HG03175 (cell line): ENCODE results near the gene GNLY.

Source experiments
- ATAC-seq: cut with Tn5 transposase; IDR thresholded peaks from one replicate; pipeline ENCODE4 v1.9.1; 2021; ENCODE audit warnings: mild to moderate bottlenecking, moderate library complexity; ENCODE audit not compliant: unreplicated experiment

GNLY gene

DNA sequence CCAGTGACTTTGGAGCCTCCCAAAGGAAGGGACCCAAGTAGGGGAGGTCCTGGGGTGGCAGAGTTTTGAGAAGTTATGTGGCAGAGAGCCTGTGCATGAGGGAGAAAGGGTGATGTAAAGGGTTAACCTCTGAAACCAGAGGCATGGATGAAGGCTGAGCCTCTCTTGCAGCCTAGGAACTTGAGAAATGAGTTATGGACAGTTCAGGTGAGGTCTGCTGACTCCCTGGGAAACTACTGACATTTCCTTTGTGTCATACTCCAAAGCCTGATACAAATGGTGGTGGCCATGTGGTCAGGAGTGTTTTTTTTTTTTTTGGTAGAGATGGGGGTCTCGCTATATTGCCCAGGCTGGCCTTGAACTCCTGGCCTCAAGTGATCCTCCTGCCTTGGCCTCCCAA is 12.4 kb upstream of the GNLY start:
- ATAC-seq = no peak

DNA sequence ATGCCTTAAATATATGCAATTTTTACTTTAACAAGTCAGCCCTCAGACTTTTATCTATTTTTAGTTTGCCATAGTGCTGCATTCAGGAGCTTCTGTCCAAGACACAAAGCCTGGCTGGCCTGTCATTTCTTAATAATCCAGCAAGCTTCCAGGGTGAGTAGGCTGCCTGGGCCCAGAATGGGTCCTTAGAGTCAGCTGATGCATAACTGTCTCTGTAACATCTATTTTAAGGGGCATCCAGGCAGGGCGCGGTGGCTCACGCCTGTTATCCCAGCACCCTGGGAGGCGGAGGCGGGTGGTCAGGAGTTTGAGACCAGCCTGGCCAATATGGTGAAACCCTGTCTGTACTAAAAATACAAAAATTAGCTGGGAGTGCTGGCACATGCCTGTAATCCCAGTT is 11.8 kb upstream of the GNLY start:
- no peak for ATAC-seq

DNA sequence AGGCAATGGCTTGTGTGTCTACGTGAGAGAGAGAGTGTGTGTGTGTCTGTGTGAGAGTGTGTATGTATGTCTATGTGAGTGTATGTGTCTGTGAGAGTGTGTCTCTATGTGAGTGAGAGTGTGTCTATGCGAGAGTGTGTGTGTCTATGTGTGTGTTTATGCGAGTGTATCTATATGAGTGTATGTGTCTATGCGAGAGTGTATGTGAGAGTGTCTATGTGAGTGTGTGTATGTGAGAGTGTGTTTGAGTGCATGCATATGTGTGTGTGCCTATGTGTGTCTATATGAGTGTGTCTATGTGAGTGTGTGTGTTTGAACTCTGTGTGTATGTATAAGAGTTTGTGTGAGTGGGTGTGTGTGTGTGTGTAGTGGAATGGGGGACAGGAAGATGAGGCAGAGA is 9.8 kb upstream of the GNLY start:
- peak; percentile 9 for ATAC-seq

DNA sequence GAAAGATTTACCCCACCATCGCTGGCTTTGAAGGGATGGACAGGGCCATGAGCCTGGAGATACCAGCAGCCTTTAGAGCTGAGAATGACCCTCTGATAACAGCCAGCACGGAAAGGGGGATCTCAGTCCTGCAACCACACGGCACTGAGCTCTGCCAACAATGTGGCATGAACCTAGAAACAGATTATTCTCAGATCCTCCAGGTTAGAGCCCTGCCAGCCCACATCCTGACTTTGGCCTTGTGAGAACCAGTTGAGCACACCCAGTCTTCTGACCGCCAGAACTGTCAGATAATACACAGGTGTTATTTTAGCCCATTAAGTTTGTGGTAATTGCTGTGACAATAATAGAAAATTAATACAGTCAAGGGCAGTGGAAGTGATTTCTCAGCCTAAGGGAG is 9.4 kb upstream of the GNLY start:
- peak; percentile 70 for ATAC-seq

DNA sequence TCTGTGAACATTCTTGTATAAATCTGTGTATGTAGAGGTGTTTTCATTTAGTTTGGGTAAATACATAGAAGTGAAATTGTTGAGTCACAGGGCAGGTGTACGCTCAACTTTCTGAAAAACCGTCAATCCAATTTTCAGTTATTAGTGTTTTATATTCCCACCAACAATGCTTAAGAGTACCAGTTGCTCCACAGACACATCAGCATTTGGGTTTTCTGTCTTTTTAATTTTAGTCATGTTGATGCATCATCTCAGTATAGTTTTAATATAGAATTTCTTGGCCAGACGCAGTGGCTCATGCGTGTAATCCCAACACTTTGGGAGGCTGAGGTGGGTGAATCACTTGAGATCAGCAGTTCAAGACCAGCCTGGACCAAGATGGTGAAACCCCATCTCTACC is 3.2 kb upstream of the GNLY start:
- no peak for ATAC-seq

DNA sequence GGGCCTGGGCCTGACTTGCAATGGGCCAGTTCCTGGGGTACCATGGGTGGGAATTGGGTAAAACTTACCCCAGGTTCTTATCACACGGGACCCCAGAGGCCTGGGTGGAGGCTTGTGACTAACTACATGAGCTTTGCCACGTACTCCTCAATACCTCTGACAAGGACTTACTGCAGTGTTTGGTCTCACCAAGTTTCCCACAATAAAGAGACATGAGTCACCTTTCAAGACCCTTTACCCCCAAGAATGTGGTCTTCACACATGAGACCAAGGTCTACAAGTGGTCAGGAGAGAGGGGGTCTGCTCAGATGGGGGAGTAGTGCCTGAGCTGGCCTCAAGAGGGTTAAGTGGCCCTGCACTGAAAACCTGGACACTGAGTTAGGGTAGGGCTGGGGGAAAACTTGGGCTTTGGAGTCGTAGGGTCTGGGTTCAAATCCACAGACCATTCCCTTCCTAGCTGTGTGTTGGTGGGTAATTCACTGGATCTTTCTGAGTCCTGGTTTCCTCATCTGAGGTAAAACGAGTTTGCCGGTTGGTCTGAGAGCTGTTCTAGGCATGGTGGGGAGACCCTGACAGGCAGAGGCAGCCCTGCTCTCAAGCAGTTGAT is 2.0 kb upstream of the GNLY start:
- ATAC-seq = no peak

DNA sequence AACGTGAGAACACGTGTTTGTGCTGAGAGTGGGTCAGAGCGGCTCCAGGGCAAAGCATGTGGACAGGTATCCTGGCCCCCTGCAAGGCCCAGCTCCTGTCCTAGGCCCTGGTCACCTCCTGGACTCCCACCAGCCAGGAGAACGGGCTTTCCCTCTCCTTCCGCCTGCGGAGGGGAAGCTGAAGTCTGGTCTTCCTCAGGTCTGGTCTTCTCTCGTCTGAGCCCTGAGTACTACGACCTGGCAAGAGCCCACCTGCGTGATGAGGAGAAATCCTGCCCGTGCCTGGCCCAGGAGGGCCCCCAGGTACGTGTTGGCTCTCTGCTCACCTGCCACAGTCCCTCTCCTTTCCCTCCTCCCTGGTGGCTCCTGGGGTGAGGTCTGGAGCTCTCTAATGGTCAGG is 963 bp downstream of the GNLY start:
- ATAC-seq = no peak

DNA sequence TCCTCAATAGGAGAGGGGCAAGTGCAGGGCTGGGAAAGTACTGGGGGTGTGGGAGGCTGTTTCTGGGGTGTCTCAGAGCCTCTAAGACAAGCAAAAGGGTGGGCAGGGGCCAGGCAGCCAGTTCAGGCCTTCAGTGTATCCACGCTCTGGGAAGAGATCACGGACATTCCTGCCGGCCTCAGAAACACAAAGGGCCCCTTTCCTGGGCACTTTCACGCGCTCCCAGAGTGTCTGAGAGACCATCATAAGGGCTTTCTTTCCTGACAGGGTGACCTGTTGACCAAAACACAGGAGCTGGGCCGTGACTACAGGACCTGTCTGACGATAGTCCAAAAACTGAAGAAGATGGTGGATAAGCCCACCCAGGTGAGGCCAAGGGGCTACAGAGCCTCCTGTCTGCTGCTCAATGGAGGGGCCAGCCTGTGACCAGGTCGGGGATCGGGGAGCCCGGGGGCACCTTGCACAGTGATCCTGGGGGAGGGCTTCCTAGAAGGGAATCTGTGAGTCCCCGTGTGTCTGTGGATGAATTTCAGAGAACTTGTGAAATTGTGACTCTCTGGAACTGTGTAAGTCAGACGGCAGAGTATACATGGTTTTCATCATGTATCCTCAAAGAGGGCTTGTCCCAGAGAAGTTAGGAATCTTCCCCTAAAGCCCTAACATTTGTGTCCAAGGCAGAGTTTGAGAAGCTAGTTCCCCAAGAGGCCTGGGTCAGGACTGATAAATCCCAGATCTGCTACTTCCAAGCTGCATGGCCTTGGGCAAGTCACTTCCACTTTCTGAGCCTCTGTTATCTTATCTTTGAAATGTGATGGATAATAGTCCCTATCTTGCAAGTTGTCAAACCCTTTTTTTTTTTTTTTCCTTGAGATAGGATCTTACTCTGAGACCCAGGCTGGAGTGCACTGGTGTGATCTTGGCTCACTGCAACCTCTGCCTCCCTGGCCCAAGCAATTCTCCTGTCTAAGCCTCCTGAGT is 1.8 kb downstream of the GNLY start:
- ATAC-seq = no peak

DNA sequence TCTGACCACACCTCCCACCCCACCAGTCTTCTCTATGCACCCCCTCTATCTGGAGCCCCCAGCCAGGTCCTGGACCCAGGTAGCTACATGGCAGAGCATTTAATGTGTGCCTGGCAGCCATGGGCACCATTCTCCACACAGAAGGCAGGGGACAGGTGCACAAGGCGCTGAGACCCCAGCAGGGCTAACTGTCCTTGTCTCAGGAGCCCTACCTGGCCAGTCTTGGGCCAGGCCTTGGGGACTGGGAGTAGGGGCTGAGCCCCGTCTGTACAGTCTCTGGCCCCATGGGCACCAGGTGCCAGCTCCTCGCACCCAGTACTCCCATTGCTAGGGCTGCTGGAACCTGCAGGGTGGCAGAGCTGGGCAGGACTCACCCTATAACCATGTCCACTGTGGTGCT is 2.9 kb downstream of the GNLY start:
- no peak for ATAC-seq

DNA sequence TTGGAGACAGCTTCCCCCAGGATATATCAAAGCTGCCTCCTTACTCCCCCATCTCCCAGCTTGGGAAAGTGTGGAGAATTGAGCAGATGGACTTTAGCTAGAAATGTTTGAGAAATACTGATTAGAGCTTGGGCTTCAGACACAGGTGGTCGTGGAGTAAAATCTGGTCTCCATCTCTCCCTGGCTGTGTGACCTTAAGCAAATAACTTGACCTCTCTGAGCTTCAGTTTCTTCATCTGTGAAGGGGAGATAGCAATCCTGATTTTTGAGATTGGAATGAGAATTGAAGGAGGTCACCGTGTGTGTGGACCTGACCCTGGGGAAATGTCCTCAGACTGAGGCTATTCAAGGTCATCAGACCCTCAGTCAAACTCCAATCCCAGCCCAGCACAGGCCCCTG is 3.6 kb downstream of the GNLY start:
- ATAC-seq = no peak

DNA sequence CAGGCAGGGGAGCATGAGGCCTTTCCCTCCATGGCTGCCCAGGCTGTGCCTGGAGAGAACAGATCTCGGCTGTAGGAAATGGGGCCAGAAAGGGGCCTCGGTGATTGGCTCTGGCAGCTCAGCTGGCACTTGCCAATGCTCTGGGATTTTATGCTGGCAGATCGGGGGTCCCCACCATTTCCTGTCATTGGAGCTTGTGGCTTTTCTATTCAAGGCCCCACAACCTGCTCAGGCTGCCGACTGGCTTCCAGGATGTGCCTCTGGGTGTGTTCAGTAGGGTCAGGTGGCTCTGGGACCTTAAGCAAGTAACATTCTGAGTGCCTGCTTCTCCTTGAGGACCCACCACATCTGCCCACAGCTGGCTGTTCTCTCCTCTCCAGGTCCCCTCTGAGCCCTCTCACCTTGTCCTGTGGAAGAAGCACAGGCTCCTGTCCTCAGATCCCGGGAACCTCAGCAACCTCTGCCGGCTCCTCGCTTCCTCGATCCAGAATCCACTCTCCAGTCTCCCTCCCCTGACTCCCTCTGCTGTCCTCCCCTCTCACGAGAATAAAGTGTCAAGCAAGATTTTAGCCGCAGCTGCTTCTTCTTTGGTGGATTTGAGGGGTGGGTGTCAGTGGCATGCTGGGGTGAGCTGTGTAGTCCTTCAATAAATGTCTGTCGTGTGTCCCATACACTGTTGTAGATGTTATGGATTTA is 4.2 kb downstream of the GNLY start:
- ATAC-seq = no peak

DNA sequence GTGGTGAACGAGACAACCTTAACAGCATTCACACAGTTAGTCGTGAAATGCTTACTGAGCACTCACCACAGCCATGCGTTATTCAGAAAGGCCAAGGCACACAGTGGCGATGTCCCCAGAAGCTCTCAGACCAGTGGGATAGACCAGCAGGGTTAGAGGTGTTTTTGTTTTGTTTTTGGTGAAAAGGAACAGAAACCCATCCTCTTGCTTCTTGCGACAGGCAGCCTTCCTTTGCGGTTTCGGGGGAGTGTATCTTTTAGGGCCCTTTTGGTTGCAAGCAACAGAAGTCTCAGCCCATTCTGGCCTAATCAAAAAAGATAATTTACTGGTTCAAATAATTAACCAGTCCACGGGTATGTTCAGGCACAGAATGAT is 4.7 kb downstream of the GNLY start:
- ATAC-seq = no peak

DNA sequence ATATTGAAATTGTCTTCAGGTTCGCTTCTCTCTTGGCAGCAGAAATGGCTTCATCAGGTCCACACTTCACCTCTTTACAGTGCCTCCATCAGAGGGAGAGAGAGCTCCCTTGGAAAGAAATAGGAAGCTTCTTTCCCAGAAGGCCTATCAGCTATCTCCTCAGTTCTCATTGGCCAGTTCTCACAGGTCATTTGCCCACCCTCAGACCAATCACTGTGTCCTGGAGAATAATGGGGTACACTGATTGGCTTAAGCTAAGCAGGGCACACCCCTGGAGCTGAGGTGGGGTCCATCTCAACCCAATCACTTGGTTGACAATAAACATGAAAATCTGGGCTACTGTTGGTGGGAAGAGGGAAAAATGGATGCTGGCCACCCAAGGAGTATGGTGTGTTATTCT is 5.2 kb downstream of the GNLY start:
- no peak for ATAC-seq

DNA sequence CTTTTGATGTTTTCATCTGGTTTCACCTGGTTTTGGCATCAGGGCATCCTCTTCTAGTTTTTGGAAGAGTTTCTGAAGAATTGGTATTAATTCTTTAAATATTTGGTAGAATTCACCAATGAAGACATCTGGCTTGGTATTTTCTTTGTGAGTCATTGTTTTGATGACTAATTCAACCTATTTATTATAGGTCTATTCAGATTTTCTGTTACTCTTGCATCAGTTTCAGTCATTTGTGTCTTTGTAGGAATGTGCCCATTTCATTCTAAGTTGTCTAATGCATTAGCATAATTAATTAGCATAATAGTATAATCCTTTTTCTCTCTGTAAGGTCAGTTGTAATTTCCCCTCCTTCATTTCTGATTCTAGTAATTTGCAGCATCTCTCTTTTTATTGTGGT is 8.0 kb downstream of the GNLY start:
- ATAC-seq = no peak

DNA sequence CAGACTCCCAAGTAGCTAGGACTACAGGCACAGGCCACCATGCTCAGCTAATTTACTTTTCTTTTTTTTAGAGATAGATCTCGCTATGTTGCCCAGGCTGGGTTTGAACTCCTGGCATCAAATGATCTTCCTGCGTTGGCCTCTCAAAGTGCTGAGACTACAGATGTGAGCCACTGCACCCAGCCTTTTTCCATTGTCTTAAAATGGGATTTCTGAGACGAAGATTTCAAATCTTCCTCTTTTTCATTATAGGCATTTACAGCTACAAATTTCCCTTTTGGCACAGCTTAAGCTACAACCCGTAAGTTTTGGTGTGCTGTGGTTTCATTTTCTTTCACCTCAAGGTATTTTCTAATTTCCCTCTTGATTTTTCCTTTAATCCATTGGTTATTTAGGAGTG is 8.6 kb downstream of the GNLY start:
- no peak for ATAC-seq

DNA sequence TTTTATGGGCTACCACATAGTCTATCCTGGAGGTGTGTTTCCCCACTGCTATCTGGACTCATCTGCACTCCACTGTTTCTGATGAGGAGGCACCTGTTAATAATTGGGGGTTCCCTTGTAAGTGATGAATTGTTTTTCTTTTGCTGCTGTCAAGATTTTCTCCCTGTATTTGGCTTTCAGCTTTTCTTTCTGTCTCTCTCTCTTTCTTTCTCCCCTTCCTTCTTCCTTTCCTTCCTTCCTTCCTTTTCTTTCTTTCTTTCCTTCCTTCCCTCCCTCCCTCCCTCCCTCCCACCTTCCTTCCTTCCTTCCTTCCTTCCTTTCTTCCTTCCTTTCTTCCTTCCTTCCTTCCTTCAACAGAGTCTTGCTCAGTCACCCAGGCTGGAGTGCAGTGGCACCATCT is 9.2 kb downstream of the GNLY start:
- ATAC-seq = no peak

DNA sequence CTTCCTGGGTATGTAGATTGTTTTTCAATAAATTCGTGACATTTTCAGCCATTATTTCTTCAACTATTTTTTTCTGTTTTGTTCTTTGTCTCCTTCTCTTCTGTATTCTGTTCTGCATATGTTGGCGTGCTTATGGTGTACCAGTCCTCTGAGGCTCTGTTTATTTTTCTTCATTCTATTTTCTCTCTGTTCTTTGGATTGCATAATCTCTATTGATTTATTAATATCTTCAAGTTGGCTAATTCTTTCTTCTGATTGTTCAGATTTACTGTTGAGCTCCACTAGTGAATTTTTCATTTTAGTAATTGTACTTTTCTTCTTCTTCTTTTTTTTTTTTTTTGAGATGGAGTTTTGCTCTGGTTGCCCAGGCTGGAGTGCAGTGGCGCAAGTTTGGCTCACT is 9.9 kb downstream of the GNLY start:
- no peak for ATAC-seq

DNA sequence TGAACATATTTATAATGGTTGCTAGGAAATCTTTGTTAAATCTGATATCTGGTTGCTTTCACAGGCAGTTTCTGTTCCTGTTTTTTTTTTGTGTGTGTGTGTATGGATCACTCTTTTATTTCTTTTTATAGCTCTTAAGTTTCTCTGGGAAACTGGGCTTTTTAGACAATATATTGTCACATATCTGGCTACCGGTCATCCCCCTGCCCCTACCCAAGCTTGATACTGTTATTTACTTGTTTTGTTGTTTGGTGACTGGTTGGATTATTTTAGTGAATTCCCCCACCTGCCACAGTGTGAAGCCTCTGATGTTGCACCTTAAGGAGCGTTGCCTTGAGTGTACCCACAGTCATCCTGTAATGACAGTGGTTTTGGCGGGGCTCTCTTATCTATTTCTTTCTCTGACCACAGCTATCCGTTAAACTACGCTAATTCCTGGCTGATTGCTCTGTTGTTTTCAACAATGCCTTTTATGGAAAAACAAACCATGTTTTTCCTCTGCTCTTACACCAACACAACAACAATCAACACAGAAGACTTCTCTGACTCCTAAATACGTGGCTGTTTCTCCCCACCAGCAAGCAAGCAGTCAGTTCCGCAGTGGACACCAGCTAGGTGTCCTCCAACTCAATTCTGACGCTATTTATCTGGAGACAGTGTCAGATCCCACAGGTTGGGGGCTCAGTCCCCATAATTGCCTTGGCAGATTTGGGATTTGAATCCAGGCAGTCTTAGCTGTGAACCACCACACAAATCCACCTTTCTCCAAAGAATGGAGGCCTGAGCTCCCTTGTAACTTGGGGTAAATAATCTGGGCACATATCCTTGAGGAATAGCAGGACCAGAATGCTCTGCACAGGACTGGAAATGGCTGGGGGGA is 10.9 kb downstream of the GNLY start:
- ATAC-seq = peak; percentile 75

DNA sequence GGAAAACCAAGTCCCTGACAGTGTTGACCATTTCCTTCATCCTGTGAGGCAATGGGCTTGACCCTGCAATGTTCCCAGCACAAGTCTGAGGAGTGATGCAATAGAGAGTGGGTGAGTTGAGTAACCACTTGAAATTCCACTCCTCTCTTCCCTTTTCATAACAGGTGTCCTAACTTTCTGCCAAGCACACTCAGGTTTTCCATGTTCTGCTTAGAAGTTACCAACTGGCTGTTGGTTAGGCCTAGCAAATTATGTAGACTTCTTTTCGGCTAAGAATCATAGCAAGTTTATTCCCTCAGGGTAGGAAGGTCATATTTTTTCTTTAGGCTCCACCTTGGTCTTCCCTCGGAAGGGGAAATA is 11.5 kb downstream of the GNLY start:
- no peak for ATAC-seq

DNA sequence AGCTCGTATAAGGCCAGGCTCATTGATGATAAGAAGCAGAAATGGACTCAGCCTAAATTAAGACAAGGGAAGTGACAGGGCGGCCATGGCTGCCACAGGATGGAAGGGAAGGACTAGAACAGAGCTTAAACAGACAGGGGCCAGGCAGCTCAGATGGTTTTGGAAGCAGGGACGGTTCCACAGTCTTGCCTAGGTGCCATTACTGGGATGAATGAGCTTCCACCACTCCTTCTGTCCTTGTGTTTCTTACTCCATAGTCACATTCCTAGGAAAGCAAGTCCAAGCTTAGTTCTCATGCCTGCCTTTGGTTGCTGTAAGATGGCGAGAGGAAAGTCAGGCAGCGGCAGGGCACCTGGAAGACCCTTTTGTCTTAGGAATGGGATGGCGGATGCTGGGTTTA is 11.9 kb downstream of the GNLY start:
- no peak for ATAC-seq
